ENCODE results near the gene NAGA. TPM values are rescaled to one million over a fixed set of nuclear protein-coding genes. Genes with fewer than 3 reads are reported as not detected.

NAGA gene
- total and polyA plus RNA-seq, 2 donors (not counting 1 experiment from before 2014, with no cell fraction given), result 13.2 to 20.2 TPM

- DNase-seq, result no peak
Observed at GRCh38 chr22:42078469-42079318, 8.1 kb upstream of the NAGA start.

More at GRCh38 chr22:42078469-42079318, 8.1 kb upstream of the NAGA start:
- peak overlapping the region; percentile 96 for H3K4me3 Mint-ChIP-seq
- intact Hi-C loops (cut with micrococcal nuclease), result loop anchor here (1.0 to 2.0 kb wide), 4 partner anchors 8 to 792 kb away; partner anchors contain the start of genes NAGA, NDUFA6 and RANGAP1
- H3K27me3 Mint-ChIP-seq, result no peaks in the 10 kb centered on the region
- peaks cover 0 to 20% of the 10 kb centered on the region in 2 experiments for H3K36me3 ChIP-seq (replicated peaks in 1 of 2; ENCODE audit: control extremely low read depth in 1 of 2, control insufficient read depth in 1 of 2, extremely low read depth in 1 of 2, insufficient read depth in 2 of 2, low read length in 1 of 2)
- H3K27me3 ChIP-seq (replicated peaks in 1 of 4; ENCODE audit: control extremely low read depth in 1 of 4, control insufficient read depth in 3 of 4, insufficient read depth in 4 of 4, low read length in 3 of 4), result no peaks in the 10 kb centered on the region
- no peaks in the 10 kb centered on the region for H3K9me3 ChIP-seq (ENCODE audit: control extremely low read depth in 1 of 3, control insufficient read depth in 2 of 3, insufficient read depth in 1 of 3, low read length in 2 of 3)
- ChIA-PET CTCF (interaction anchor here (1.1 to 4.0 kb wide), 4 partner anchors 12 to 382 kb away, joined by 4 to 41 read pairs (median 4); partner anchors contain the start of gene NDUFA6), POLR2A (interaction anchor here (0.6 to 4.0 kb wide), 7 partner anchors 9 to 1260 kb away, joined by 4 to 45 read pairs (median 5); partner anchors contain the start of genes NAGA, NDUFA6, POLDIP3 and WBP2NL)
- peaks cover 26 to 41% of the 10 kb centered on the region in 2 donors for H3K4me1 ChIP-seq (ENCODE audit: control insufficient read depth in 2 of 2, insufficient read depth in 2 of 2, low read length in 2 of 2)
- 69% methylated on average over 23 of the region's 24 CpGs for WGBS (ENCODE audit: insufficient coverage)
- peak overlapping the region; percentile 88 for H3K4me2 ChIP-seq (replicated peaks; ENCODE audit: low read depth, low read length, poor library complexity, severe bottlenecking)
- peaks cover 38% of the 10 kb centered on the region for H3K4me1 Mint-ChIP-seq
- H4K20me1 ChIP-seq (ENCODE audit: control insufficient read depth, insufficient read depth, low read length, poor library complexity, severe bottlenecking), result peaks cover 5% of the 10 kb centered on the region
- peak overlapping the region; percentile 97 for H3K9ac ChIP-seq (ENCODE audit: low read length)
- peak overlapping the region; percentile 26 to 89 (median 70) for H3K4me3 ChIP-seq (ENCODE audit: control extremely low read depth in 1 of 5, extremely low read depth in 1 of 5, insufficient read depth in 1 of 5, low read depth in 2 of 5, low read length in 4 of 5)
- no peak for TF ChIP-seq CTCF (IDR thresholded peaks at IDR 0.05)
- no peak for TF ChIP-seq EZH2 (IDR thresholded peaks at IDR 0.05; ENCODE audit: borderline replicate concordance, insufficient read depth, low read depth, low read length, poor library complexity, severe bottlenecking)
- H3K27ac ChIP-seq (ENCODE audit: low read length in 2 of 2), result peak overlapping the region; percentile 99
- no peak for ATAC-seq (ENCODE audit: low read depth)
- H2AFZ ChIP-seq (ENCODE audit: insufficient read depth, low read depth, low read length, poor library complexity, severe bottlenecking), result peak overlapping the region; percentile 90
- H3K27ac Mint-ChIP-seq, result peak overlapping the region; percentile 97
- H3K9me3 Mint-ChIP-seq (ENCODE audit: insufficient read depth), result no peaks in the 10 kb centered on the region
- peaks cover 42% of the 10 kb centered on the region for H3K79me2 ChIP-seq (ENCODE audit: control insufficient read depth, insufficient read depth, low read length)
